IMR-90 (cell line): ENCODE results near the gene SRSF12.

Experiments used
- BHLHE40 ChIP-seq: fragments of 150-350 bp; IDR thresholded peaks from 2 replicates; pipeline ENCODE4 v1.6.1; 2016; ENCODE audit warnings: mild to moderate bottlenecking, low read depth, low read length
- CEBPB ChIP-seq: IDR thresholded peaks from 2 replicates; pipeline ENCODE4 v1.6.1; 2012; ENCODE audit warnings: low read depth, low read length, improper control_type of control experiment
- CHD1 ChIP-seq: IDR thresholded peaks from 2 replicates; pipeline ENCODE4 v1.6.1; 2012; ENCODE audit warnings: low read depth, low read length, improper control_type of control experiment
- CTCF ChIP-seq: conservative IDR thresholded peaks from 2 replicates; pipeline ENCODE4 v1.5.1; 2012; ENCODE audit warnings: mild to moderate bottlenecking, low read depth, low read length, improper control_type of control experiment
- ELK1 ChIP-seq: fragments of 150-350 bp; IDR thresholded peaks from 2 replicates; pipeline ENCODE4 v1.6.1; 2016; ENCODE audit warnings: low read depth, mild to moderate bottlenecking, low read length, moderate library complexity, borderline replicate concordance
- FOS ChIP-seq: fragments of 150-350 bp; IDR thresholded peaks from 2 replicates; pipeline ENCODE4 v1.6.1; 2016; ENCODE audit warnings: low read depth, low read length
- MAZ ChIP-seq: IDR thresholded peaks from 2 replicates; pipeline ENCODE4 v1.6.1; 2012; ENCODE audit warnings: low read depth, mild to moderate bottlenecking, low read length, improper control_type of control experiment, moderate library complexity, borderline replicate concordance
- MXI1 ChIP-seq: IDR thresholded peaks from 2 replicates; pipeline ENCODE4 v1.6.1; 2012; ENCODE audit warnings: low read depth, mild to moderate bottlenecking, low read length, moderate library complexity, borderline replicate concordance
- POLR2A ChIP-seq: IDR thresholded peaks from 2 replicates; pipeline ENCODE4 v1.6.1; 2012; ENCODE audit warnings: mild to moderate bottlenecking, low read depth, low read length
- RCOR1 ChIP-seq: IDR thresholded peaks from 2 replicates; pipeline ENCODE4 v1.6.1; 2012; ENCODE audit warnings: mild to moderate bottlenecking, low read length, improper control_type of control experiment; ENCODE audit not compliant: insufficient replicate concordance
- RFX5 ChIP-seq: IDR thresholded peaks from 2 replicates; pipeline ENCODE4 v1.8.0; 2012; ENCODE audit warnings: low read depth, mild to moderate bottlenecking, low read length, moderate library complexity
- SMC3 ChIP-seq: fragments of 150-350 bp; IDR thresholded peaks from 2 replicates; pipeline ENCODE4 v1.6.1; 2016; ENCODE audit warnings: low read depth, mild to moderate bottlenecking, antibody characterized with exemption, low read length, moderate library complexity

GRCh38 chr6:89069536-89070163, 48.2 kb downstream of the SRSF12 start:
- TF ChIP-seq MXI1: no peak
- TF ChIP-seq RFX5: no peak
- no peak for TF ChIP-seq BHLHE40
- no peak for TF ChIP-seq CTCF
- no peak for TF ChIP-seq POLR2A
- TF ChIP-seq RCOR1: no peak
- TF ChIP-seq SMC3: no peak
- no peak for TF ChIP-seq CHD1
- no peak for TF ChIP-seq MAZ
- TF ChIP-seq FOS: no peak
- no peak for TF ChIP-seq ELK1
- TF ChIP-seq CEBPB: no peak
